ENCODE measurements around the gene SCN4B. TPM values are rescaled to one million over a fixed set of nuclear protein-coding genes. Genes with fewer than 3 reads are reported as not detected.

The SCN4B gene
- polyA plus RNA-seq, 4 donors = 0.89 to 1.6 (median 1.1) TPM

Other genes with a start within 250 kb of the SCN4B start
- under 1 TPM; 0.62 to 0.90 (median 0.73) TPM for gene TMPRSS13, start 223.4 kb downstream of the SCN4B start, polyA plus RNA-seq (ENCODE audit: insufficient read length in 4 of 4)
- 1 to 10 TPM; 2.6 to 3.1 (median 2.8) TPM for gene IL10RA, start 166.4 kb downstream of the SCN4B start, polyA plus RNA-seq (ENCODE audit: insufficient read length in 4 of 4)
- 10 to 100 TPM; 27.6 to 33.1 (median 29.1) TPM for gene TMPRSS4, start 75.7 kb downstream of the SCN4B start, polyA plus RNA-seq (ENCODE audit: insufficient read length in 4 of 4)
- gene SMIM35, start 65.9 kb downstream of the SCN4B start, polyA plus RNA-seq (ENCODE audit: insufficient read length in 4 of 4) = under 1 TPM; 0.08 to 0.29 (median 0.13) TPM
- 1 to 10 TPM; 4.4 to 4.9 (median 4.7) TPM for gene SCN2B, start 23.8 kb upstream of the SCN4B start, polyA plus RNA-seq (ENCODE audit: insufficient read length in 4 of 4)
- 1 to 10 TPM; 1.7 to 2.9 (median 2.7) TPM for gene JAML, start 72.2 kb upstream of the SCN4B start, polyA plus RNA-seq (ENCODE audit: insufficient read length in 4 of 4)
- 1 to 10 TPM; 5.4 to 6.3 (median 6.0) TPM for gene MPZL3, start 99.5 kb upstream of the SCN4B start, polyA plus RNA-seq (ENCODE audit: insufficient read length in 4 of 4)
- gene MPZL2, start 111.5 kb upstream of the SCN4B start, polyA plus RNA-seq (ENCODE audit: insufficient read length in 4 of 4) = 10 to 100 TPM; 22.3 to 24.5 (median 23.6) TPM
- gene CD3E, start 151.9 kb upstream of the SCN4B start, polyA plus RNA-seq (ENCODE audit: insufficient read length in 4 of 4) = 1 to 10 TPM in 1 of 4 donors, under 1 TPM in 3; 0.28 to 1.2 (median 0.53) TPM
- under 1 TPM; 0.24 to 0.95 (median 0.44) TPM for gene CD3D, start 189.9 kb upstream of the SCN4B start, polyA plus RNA-seq (ENCODE audit: insufficient read length in 4 of 4)
- gene CD3G, start 191.5 kb upstream of the SCN4B start, polyA plus RNA-seq (ENCODE audit: insufficient read length in 4 of 4) = under 1 TPM; 0.15 to 0.47 (median 0.19) TPM
- 10 to 100 TPM; 35.7 to 43.2 (median 41.0) TPM for gene UBE4A, start 206.8 kb upstream of the SCN4B start, polyA plus RNA-seq (ENCODE audit: insufficient read length in 4 of 4)
- gene ATP5MG, start 248.8 kb upstream of the SCN4B start, polyA plus RNA-seq (ENCODE audit: insufficient read length in 4 of 4) = 100 to 1,000 TPM; 398 to 470 (median 428) TPM